NCI-H1105 treated with DMSO at 0.1 percent for 48 hours (cell line): ENCODE data around the gene AQP1.

Source experiments
- DNase-seq: peaks from one replicate; lab custom pipeline; 2025; lab: John Stamatoyannopoulos, UW

Gene AQP1

GRCh38 chr7:30911561-30911969 lies at the start of gene AQP1:
TSS of gene AQP1 (plus strand) at chr7:30911853. CDS start at chr7:30911910, 57 bp downstream.
- DNase-seq = no peak

- no peak for DNase-seq
Observed at GRCh38 chr7:30862995-30863705, 48.5 kb upstream of the AQP1 start.

- no peak for DNase-seq
Observed at GRCh38 chr7:30863706-30864035, 48.0 kb upstream of the AQP1 start.

GRCh38 chr7:30864101-30864500 lies 47.6 kb upstream of the AQP1 start:
- DNase-seq = no peak

- no peak for DNase-seq
Observed at GRCh38 chr7:30865076-30865475, 46.6 kb upstream of the AQP1 start.

GRCh38 chr7:30865821-30866220 lies 45.8 kb upstream of the AQP1 start:
- DNase-seq = no peak

- no peak for DNase-seq
Observed at GRCh38 chr7:30866939-30867338, 44.7 kb upstream of the AQP1 start.

- DNase-seq = no peak
Observed at GRCh38 chr7:30867483-30867882, 44.2 kb upstream of the AQP1 start.

GRCh38 chr7:30869794-30870611 lies 41.6 kb upstream of the AQP1 start:
- peak; percentile 78 for DNase-seq

GRCh38 chr7:30870821-30871518 lies 40.7 kb upstream of the AQP1 start:
- no peak for DNase-seq

GRCh38 chr7:30871655-30872054 lies 40.0 kb upstream of the AQP1 start:
- no peak for DNase-seq

GRCh38 chr7:30873207-30873606 lies 38.4 kb upstream of the AQP1 start:
- DNase-seq = no peak

- DNase-seq = no peak
Observed at GRCh38 chr7:30873656-30874055, 38.0 kb upstream of the AQP1 start.

GRCh38 chr7:30874656-30875302 lies 36.9 kb upstream of the AQP1 start:
- no peak for DNase-seq

- no peak for DNase-seq
Observed at GRCh38 chr7:30877015-30877769, 34.5 kb upstream of the AQP1 start.

- no peak for DNase-seq
Observed at GRCh38 chr7:30877993-30878392, 33.7 kb upstream of the AQP1 start.

- no peak for DNase-seq
Observed at GRCh38 chr7:30879139-30880124, 32.2 kb upstream of the AQP1 start.

- no peak for DNase-seq
Observed at GRCh38 chr7:30880125-30880720, 31.4 kb upstream of the AQP1 start.

- no peak for DNase-seq
Observed at GRCh38 chr7:30880941-30881340, 30.7 kb upstream of the AQP1 start.

- no peak for DNase-seq
Observed at GRCh38 chr7:30881448-30881847, 30.2 kb upstream of the AQP1 start.
